ENCODE results near the gene CLCN5.

DNA sequence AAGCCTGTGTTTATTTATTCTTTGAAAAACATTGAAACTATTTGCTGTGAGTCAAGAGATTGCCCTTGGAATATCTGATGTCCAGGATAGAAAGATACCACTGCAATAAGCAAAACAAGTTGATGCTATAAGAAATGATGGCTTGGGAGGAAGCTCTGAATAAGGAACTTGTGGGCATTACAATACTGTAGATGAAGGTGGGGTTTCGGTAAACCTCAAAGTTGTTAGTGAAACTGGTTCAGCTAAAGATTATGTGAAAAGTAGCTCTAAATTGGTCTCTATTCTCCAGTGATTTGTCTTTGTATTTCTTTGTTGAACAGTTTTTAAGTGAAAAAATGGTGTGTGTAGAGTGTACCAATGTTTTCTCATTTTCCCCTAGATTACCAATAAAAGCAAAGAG, 149.7 kb downstream of the CLCN5 start:
- no peak for TF ChIP-seq CTCF (tag by site-specific recombination; IDR thresholded peaks at IDR 0.05)
- no peak for TF ChIP-seq ZNF274 (IDR thresholded peaks at IDR 0.05; ENCODE audit: low read length)
- TF ChIP-seq ZNF274 (tag by site-specific recombination; IDR thresholded peaks at IDR 0.05; ENCODE audit: borderline replicate concordance) = no peak
- TF ChIP-seq, protein P1, sequence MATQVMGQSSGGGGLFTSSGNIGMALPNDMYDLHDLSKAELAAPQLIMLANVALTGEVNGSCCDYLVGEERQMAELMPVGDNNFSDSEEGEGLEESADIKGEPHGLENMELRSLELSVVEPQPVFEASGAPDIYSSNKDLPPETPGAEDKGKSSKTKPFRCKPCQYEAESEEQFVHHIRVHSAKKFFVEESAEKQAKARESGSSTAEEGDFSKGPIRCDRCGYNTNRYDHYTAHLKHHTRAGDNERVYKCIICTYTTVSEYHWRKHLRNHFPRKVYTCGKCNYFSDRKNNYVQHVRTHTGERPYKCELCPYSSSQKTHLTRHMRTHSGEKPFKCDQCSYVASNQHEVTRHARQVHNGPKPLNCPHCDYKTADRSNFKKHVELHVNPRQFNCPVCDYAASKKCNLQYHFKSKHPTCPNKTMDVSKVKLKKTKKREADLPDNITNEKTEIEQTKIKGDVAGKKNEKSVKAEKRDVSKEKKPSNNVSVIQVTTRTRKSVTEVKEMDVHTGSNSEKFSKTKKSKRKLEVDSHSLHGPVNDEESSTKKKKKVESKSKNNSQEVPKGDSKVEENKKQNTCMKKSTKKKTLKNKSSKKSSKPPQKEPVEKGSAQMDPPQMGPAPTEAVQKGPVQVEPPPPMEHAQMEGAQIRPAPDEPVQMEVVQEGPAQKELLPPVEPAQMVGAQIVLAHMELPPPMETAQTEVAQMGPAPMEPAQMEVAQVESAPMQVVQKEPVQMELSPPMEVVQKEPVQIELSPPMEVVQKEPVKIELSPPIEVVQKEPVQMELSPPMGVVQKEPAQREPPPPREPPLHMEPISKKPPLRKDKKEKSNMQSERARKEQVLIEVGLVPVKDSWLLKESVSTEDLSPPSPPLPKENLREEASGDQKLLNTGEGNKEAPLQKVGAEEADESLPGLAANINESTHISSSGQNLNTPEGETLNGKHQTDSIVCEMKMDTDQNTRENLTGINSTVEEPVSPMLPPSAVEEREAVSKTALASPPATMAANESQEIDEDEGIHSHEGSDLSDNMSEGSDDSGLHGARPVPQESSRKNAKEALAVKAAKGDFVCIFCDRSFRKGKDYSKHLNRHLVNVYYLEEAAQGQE (tag by site-specific recombination; IDR thresholded peaks at IDR 0.05) = no peak
- no peak for TF ChIP-seq ZNF10 (tag by site-specific recombination; IDR thresholded peaks at IDR 0.05)
